Adrenal gland (tissue), 5 donors: ENCODE results near the gene SLC4A11.

Experiments
- CTCF ChIP-seq, 6 experiments: fragments of 450-650 bp in 4 of 6; fragments of 200-600 bp in 2 of 6; sonication (generic) in 1 of 6; IDR thresholded peaks; 1 replicate in 5 of 6; 2 replicates in 1 of 6; pipeline versions ENCODE4 v1.5.1 to v1.8.0; 2016 to 2021; ENCODE audit warnings: antibody characterized with exemption in 6 of 6, mild to moderate bottlenecking in 2 of 6, moderate library complexity in 1 of 6
- POLR2A ChIP-seq, 2 donors: fragments of 450-650 bp; IDR thresholded peaks; one replicate each; pipeline ENCODE4 v1.6.1; 2017; ENCODE audit warnings: antibody characterized with exemption in 2 of 2, mild to moderate bottlenecking in 2 of 2, moderate library complexity in 1 of 2
- donor health status: DM: no; HTN: no; CAD: no.

GRCh38 chr20:3275966-3276679 is 37.1 kb upstream of the SLC4A11 start:
- TF ChIP-seq CTCF (IDR thresholded peaks at IDR 0.05) (no peak), POLR2A (IDR thresholded peaks at IDR 0.05) (no peak)
